ENCODE data around the gene TBCD.

The TBCD gene

GRCh38 chr17:82812058-82812457, 60.2 kb downstream of the TBCD start:
- DNase-seq (ENCODE audit: low read depth), result no peak
- no peak overlapping the region for H3K4me3 ChIP-seq (ENCODE audit: low read depth, low read length)
- no peak for TF ChIP-seq MYC (IDR thresholded peaks at IDR 0.05; ENCODE audit: low read depth, low read length)
- no peak for TF ChIP-seq POLR2A (IDR thresholded peaks at IDR 0.05; ENCODE audit: extremely low read depth, insufficient read length)
- no peak for TF ChIP-seq MAX (IDR thresholded peaks at IDR 0.05; ENCODE audit: low read depth, low read length)
- no peak for TF ChIP-seq CTCF (IDR thresholded peaks at IDR 0.05; ENCODE audit: low read depth, low read length)

GRCh38 chr17:82812601-82813000, 60.7 kb downstream of the TBCD start:
- no peak for DNase-seq (ENCODE audit: low read depth)
- no peak overlapping the region for H3K4me3 ChIP-seq (ENCODE audit: low read depth, low read length)
- TF ChIP-seq MYC (IDR thresholded peaks at IDR 0.05; ENCODE audit: low read depth, low read length) (no peak), CTCF (IDR thresholded peaks at IDR 0.05; ENCODE audit: low read depth, low read length) (no peak), POLR2A (IDR thresholded peaks at IDR 0.05; ENCODE audit: extremely low read depth, insufficient read length) (no peak), MAX (IDR thresholded peaks at IDR 0.05; ENCODE audit: low read depth, low read length) (no peak)

- DNase-seq (ENCODE audit: low read depth), result no peak
- H3K4me3 ChIP-seq (ENCODE audit: low read depth, low read length), result no peak overlapping the region
- TF ChIP-seq POLR2A (IDR thresholded peaks at IDR 0.05; ENCODE audit: extremely low read depth, insufficient read length), result no peak
- TF ChIP-seq MAX (IDR thresholded peaks at IDR 0.05; ENCODE audit: low read depth, low read length), result no peak
- no peak for TF ChIP-seq MYC (IDR thresholded peaks at IDR 0.05; ENCODE audit: low read depth, low read length)
- no peak for TF ChIP-seq CTCF (IDR thresholded peaks at IDR 0.05; ENCODE audit: low read depth, low read length)
Measured at GRCh38 chr17:82813299-82814051, 61.6 kb downstream of the TBCD start.

- TF ChIP-seq MYC (IDR thresholded peaks at IDR 0.05; ENCODE audit: low read depth, low read length), result no peak
- TF ChIP-seq CTCF (IDR thresholded peaks at IDR 0.05; ENCODE audit: low read depth, low read length), result no peak
- no peak for TF ChIP-seq MAX (IDR thresholded peaks at IDR 0.05; ENCODE audit: low read depth, low read length)
- TF ChIP-seq POLR2A (IDR thresholded peaks at IDR 0.05; ENCODE audit: extremely low read depth, insufficient read length), result no peak
- DNase-seq (ENCODE audit: low read depth), result no peak
- no peak overlapping the region for H3K4me3 ChIP-seq (ENCODE audit: low read depth, low read length)
Measured at GRCh38 chr17:82814834-82815233, 63.0 kb downstream of the TBCD start.

- H3K4me3 ChIP-seq (ENCODE audit: low read depth, low read length), result no peak overlapping the region
- no peak for DNase-seq (ENCODE audit: low read depth)
- TF ChIP-seq POLR2A (IDR thresholded peaks at IDR 0.05; ENCODE audit: extremely low read depth, insufficient read length), result no peak
Measured at GRCh38 chr17:82815354-82815753, 63.5 kb downstream of the TBCD start.

GRCh38 chr17:82815790-82816305, 64.0 kb downstream of the TBCD start:
- no peak overlapping the region for H3K4me3 ChIP-seq (ENCODE audit: low read depth, low read length)
- no peak for DNase-seq (ENCODE audit: low read depth)
- no peak for TF ChIP-seq POLR2A (IDR thresholded peaks at IDR 0.05; ENCODE audit: extremely low read depth, insufficient read length)
- no peak for TF ChIP-seq MAX (IDR thresholded peaks at IDR 0.05; ENCODE audit: low read depth, low read length)
- no peak for TF ChIP-seq CTCF (IDR thresholded peaks at IDR 0.05; ENCODE audit: low read depth, low read length)
- TF ChIP-seq MYC (IDR thresholded peaks at IDR 0.05; ENCODE audit: low read depth, low read length), result no peak

All from NB4 (cell line).